Hematopoietic multipotent progenitor cell treated with erythropoietin and hydrocortisone succinate and interleukin-3 and kit ligand, for 4 days (in vitro differentiated cells): ENCODE data around the gene RAPGEFL1.
"Not testable (repeated sequence)": the region's sequence is repeated elsewhere in the genome, so short reads cannot be mapped to it uniquely, and the experiment has no call there.

Experiments
- DNase-seq: peaks from one replicate; pipeline ENCODE4 v3.0.0-alpha.2; 2015

The RAPGEFL1 gene

GRCh38 chr17:40174514-40174913 lies 2.8 kb upstream of the RAPGEFL1 start:
- no peak for DNase-seq

- DNase-seq = no peak
Measured at GRCh38 chr17:40175928-40176753, 1.1 kb upstream of the RAPGEFL1 start.

GRCh38 chr17:40176754-40177110 lies 538 bp upstream of the RAPGEFL1 start:
- DNase-seq = no peak

GRCh38 chr17:40178021-40178601 lies 841 bp downstream of the RAPGEFL1 start:
- DNase-seq = no peak

GRCh38 chr17:40178660-40179059 lies 1.4 kb downstream of the RAPGEFL1 start:
- no peak for DNase-seq

- no peak for DNase-seq
Measured at GRCh38 chr17:40179923-40180659, 2.8 kb downstream of the RAPGEFL1 start.

GRCh38 chr17:40180694-40181093 lies 3.4 kb downstream of the RAPGEFL1 start:
- DNase-seq = no peak

- DNase-seq = peak; percentile 43
Measured at GRCh38 chr17:40181205-40181604, 3.9 kb downstream of the RAPGEFL1 start.

GRCh38 chr17:40182606-40183005 lies 5.3 kb downstream of the RAPGEFL1 start:
- no peak for DNase-seq

- no peak for DNase-seq
Measured at GRCh38 chr17:40187238-40187637, 10.0 kb downstream of the RAPGEFL1 start.

- no peak for DNase-seq
Measured at GRCh38 chr17:40188694-40189093, 11.4 kb downstream of the RAPGEFL1 start.

GRCh38 chr17:40190197-40191021 lies 13.1 kb downstream of the RAPGEFL1 start:
- DNase-seq = peak; percentile 71

GRCh38 chr17:40191237-40192208 lies 14.3 kb downstream of the RAPGEFL1 start:
- DNase-seq = peak; percentile 82

GRCh38 chr17:40192961-40193360 lies 15.7 kb downstream of the RAPGEFL1 start:
- no peak for DNase-seq

- no peak for DNase-seq
Measured at GRCh38 chr17:40194821-40195220, 17.6 kb downstream of the RAPGEFL1 start.

- no peak for DNase-seq
Measured at GRCh38 chr17:40197550-40197949, 20.3 kb downstream of the RAPGEFL1 start.

- DNase-seq = not testable (repeated sequence)
Measured at GRCh38 chr17:40197965-40198456, 20.7 kb downstream of the RAPGEFL1 start.

GRCh38 chr17:40198576-40198975 lies 21.3 kb downstream of the RAPGEFL1 start:
- DNase-seq = no peak

GRCh38 chr17:40203131-40203530 lies 25.9 kb downstream of the RAPGEFL1 start:
- DNase-seq = peak; percentile 95

GRCh38 chr17:40206193-40206592 lies 28.9 kb downstream of the RAPGEFL1 start:
- not testable (repeated sequence) for DNase-seq

GRCh38 chr17:40209404-40210093 lies 32.3 kb downstream of the RAPGEFL1 start:
- no peak for DNase-seq
